IPS DF 4.7 (cell line): Measurements from ENCODE around the gene SRRM1.
"Not testable (repeated sequence)": the region's sequence is repeated elsewhere in the genome, so short reads cannot be mapped to it uniquely, and the experiment has no call there.

Experiments used
- DNase-seq: peaks from one replicate; pipeline ENCODE4 v3.0.0-alpha.2; 2013; ENCODE audit warnings: low spot score; ENCODE audit errors: extremely low read depth

SRRM1 gene

DNA sequence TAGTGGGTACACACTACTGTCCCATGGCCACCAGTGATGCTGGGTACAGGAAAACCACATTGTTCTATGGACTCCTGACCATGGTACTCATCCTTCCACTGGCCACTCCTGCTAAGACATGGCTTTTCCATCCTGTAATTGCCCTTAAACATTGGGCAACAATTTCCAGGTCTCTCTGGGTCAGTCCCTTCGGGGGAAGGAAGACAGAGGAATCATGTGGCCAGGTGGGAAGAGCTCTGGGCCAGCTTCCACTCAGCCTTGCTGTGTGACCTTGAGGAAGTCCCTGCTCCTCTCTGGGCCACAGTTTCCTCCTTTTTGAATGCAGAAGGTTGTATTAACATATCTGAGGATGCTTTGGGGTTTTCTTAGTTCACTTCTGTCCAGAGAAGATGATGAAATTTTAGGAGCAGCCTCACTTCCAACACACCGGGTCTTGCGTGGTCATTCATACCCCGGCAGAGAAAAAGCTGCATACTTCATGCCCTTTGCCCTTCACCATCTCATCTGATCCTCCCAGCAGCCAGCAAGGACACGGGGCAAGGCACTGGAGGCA, 50.8 kb downstream of the SRRM1 start:
- no peak for DNase-seq

DNA sequence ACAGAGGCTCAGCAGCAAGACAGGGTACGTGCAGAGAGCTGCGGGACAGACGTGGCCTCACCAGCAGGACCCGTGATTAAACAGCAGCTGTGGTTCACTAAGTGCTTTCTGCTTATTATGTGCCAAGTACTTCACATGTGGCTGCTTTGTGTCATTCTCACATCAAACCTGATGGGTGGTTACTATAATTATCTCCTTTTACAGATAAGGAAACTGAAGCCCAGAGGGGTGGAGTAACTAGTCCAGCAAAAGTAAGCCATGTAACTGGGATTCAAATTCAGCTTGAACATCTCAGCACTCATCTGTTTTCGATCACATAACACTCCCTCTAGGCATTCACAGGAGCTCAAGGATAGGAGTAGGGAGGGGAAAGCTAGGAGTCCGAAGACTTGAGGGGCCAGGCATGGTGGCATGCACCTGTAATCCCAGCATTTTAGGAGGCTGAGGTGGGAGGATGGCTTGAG, 51.3 kb downstream of the SRRM1 start:
- DNase-seq: no peak

DNA sequence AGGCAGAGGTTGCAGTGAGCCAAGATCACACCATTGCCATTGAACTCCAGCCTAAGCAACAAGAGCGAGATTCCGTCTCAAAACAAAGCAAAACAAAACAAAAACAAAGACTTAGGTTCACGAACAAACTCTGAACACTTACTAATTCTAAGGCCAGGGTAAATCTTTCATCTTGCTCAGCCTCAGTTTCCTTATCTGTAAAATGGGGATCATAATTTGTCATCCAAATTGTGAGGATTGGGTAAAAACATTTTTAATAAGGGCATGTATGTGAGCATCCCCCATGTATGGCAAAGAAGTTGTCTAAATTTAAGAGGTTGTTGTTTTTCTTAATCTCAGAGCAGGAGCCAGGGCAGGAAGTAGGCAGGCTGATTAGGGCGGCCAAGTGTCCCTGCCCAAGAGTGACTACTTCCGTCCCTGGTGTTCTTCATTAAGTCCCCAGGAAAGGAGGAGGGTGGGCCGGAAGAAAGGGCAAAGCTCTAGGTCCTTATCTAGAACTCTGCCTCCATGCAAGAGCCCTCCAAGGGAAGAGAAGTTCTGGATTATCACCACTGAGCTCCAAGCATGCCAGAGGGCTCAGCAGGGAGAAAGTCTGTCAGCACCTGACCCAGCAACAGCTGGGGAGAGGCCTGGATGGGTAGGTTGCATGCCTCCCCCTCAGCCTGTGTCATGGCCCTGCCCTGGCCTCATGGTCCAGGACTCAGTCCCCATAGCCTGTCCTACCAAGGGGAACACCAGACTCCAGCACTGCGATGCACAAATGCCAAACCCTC, 52.3 kb downstream of the SRRM1 start:
- DNase-seq: no peak

- DNase-seq: no peak
These were observed 53.1 kb downstream of the SRRM1 start for GRCh38 chr1:24696041-24696755.

DNA sequence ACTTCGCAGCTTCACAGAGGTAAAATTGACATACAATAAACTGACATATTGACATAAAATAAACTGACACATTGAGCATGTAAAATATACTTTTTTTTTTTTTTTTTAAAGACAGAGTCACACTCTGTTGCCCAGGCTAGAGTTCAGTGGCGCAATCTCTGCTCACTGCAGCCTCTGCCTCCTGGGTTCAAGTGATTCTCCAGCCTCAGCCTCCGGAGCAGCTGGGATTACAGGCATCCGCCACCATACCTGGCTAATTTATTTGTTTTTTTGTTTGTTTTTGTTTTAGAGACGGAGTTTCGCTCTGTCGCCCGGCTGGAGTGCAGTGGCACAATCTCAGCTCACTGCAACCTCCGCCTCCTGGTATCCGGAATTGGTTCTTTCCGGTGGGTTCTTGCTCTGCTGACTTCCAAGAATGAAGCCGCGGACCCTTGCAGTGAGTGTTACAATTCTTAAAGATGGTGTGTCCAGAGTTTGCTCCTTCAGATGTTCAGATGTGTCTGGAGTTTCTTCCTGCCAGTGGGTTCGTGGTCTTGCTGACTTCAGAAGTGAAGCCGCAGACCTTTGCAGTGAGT, 53.7 kb downstream of the SRRM1 start:
- no peak for DNase-seq

DNA sequence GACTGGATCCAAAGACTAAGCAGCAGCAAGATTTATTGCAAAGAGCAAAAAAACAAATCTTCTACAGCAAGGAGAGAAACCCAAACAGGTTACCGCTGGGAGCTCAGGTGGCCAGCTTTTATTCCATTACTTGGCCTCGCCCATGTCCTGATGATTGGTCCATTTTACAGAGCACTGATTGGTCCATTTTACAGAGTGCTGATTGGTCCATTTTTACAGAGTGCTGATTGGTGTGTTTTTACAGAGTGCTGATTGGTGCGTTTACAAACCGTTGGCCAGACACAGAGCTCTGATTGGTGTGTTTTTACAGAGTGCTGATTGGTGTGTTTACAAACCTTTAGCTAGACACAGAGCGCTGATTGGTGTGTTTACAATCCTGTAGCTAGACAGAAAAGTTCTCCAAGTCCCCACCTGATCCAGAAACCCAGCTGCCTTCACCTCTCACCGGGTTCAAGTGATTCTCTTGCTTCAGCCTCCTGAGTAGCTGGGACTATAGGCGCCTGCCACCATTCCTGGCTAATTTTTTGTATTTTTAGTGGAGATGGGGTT, 54.4 kb downstream of the SRRM1 start:
- not testable (repeated sequence) for DNase-seq

GRCh38 chr1:24698326-24698725, 55.2 kb downstream of the SRRM1 start:
- not testable (repeated sequence) for DNase-seq

- no peak for DNase-seq
These were observed 56.5 kb downstream of the SRRM1 start for GRCh38 chr1:24699628-24700027.

DNA sequence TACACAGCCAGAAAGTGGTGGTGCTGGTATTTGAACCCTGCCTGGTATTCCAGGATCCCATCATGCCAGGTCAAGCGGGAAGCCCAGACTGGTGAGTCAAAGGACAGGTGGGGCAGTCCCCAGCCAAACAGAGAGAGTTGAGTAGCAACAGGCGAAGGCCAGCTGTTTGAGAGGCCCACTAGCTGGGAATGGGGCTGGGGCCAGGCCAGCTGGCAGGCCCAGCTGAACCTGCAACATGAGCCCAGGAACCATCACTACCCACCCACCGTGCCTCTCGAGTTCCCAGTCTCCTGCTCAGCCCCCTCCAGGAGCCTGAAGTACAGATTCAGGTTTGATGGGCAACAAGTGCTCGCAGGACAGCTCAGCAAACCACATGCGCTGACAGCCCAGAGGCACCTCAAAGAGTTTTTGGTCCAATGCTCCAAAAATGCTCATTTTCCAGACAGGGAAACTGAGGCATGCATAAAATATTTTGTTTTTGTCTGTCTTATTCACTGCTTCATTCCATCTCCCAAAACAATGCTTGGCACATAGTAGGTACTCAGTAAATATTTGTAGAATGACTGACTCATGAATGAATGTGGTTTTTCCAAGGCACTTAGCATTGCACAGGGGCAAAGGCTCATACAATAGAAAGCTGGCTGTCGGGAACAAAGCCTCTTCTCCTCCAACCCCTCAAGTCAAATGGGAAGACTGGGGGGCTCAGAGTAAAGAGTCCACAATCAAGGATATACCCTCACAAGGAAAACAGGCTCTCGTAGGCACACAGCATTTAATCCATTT, 59.6 kb downstream of the SRRM1 start:
- DNase-seq: no peak

GRCh38 chr1:24704411-24705259, 61.5 kb downstream of the SRRM1 start:
- no peak for DNase-seq

DNA sequence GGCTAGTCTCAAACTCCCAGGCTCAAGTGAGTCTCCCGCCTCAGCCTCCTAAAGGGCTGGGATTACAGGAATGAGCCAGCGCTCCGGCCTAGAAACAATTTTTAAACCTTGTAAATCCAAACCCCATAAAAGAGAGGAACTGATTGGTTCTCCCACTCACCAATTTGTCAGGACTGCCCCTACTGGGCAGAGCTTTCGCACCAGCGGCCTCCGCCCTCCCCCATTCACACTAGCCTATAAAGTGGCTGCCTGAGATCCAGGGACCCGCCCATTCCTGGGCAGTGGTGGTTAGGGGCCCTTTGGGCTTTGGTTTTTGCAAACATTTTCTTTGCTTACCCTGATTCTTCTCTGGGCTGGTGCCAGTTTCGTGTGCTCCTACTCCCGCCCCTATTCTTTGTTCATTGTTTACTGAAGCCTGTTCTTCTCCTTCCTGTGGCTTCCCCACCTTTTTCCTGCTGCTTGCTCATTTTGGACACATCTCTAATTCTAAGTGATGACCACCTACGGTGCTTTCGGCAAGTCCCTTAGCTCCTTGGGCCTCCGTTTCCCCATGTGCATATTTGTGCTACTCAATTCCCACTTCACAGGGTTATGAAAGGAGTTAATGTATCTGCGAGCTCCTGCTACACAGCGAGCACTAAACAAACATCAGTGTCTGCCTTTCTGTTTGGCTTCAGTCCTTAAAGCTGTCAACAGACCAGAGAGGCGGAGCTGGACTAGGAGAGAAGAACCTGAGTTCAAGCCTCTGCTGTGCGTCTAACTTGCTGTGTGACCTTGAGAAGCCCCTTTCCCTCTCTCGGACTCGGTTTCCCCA, 62.4 kb downstream of the SRRM1 start:
- peak; percentile 53 for DNase-seq

DNA sequence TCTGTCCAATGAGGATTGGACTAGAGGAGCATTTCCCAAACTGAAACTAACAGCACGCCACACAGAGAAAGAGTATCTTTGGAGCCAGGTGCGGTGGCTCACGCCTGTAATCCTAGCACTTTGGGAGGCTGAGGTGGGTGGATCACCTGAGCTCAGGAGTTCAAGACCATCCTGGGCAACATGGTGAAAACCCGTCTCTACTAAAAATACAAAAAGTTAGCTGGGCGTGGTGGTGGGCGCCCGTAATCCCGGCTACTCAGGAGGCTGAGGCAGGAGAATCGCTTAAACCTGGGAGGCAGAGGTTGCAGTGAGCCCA, 62.9 kb downstream of the SRRM1 start:
- DNase-seq: not testable (repeated sequence)

DNA sequence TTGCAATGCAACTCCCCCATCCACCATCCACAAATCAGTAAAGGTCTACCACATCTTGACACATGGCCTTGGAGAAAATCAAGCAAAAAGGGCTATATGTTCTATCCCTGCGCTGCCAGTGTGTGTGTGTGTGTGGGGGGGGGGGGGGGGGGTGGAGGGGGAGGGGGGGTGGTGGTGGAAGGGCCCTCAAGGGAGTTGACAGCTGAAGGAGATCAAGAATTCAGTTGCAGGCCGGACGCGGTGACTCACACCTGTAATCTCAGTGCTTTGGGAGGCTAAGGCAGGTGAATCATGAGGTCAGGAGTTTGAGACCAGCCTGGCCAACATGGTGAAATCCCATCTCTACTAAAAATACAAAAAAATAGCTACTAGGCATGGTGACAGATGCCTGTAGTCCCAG, 64.6 kb downstream of the SRRM1 start:
- DNase-seq: no peak

DNA sequence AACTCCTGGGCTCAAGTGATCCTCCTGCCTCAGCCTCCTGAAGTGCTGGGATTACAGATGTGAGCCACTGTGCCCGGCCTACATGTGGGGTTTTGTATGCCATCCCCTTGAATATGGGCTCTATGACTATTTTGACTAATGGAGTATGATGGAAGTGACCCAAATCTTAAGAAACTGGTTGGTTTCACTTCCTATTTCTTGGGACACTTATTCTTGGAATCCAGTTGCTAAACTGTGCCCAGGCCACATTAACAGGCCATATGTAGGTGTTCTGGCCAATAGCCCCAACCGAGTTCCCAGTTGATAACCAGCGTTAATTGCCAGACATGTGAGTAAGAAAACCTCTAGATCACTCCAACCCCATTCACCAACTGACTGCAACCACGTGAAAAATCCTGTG, 65.8 kb downstream of the SRRM1 start:
- DNase-seq: no peak

- no peak for DNase-seq
These were observed 66.8 kb downstream of the SRRM1 start for GRCh38 chr1:24709791-24710441.

- DNase-seq: no peak
These were observed 68.2 kb downstream of the SRRM1 start for GRCh38 chr1:24711329-24711728.

DNA sequence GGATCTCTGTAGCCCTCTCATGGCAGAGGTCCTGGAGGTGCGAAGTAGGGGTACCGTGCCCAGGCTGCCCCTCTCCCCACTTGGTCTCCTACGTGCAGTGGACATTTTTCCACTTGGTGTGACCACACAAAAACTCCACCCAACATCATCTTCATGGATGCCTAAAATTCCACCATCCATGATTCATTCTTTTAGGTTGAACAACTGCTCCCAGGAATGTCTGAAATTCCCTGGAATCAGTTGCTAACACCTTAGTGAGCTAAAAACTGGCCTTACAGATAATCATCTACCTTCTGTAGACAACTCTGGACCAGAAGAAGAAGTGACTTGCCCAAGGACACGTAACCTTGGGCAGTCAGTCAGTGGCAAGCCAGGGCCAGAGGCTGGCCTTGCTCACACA, 70.1 kb downstream of the SRRM1 start:
- DNase-seq: no peak

- no peak for DNase-seq
These were observed 70.6 kb downstream of the SRRM1 start for GRCh38 chr1:24713736-24714135.
